Activated T-helper 1 cell treated with anti-CD3 and anti-CD28 coated beads, Interleukin-12 subunit alpha, Interleukin-12 subunit beta, Interleukin-2, Interleukin-4 antibody, amounts not matched to agents 30 ng/mL and 10 ng/mL and 1 ng/mL, durations not matched to agents 14 hours and 24 hours and 36 hours (primary cell): Measurements from ENCODE around the gene KIF1B. TPM values are rescaled to one million over a fixed set of nuclear protein-coding genes. Genes with fewer than 3 reads are reported as not detected.
A peak's percentile ranks its signal among the peaks of the same experiment; 100 is the strongest.

Source experiments
- DNase-seq: peaks from one replicate; pipeline ENCODE4 v3.0.0; 2021; ENCODE audit warnings: low spot score
- H3K27ac Mint-ChIP-seq: one replicate; pipeline ENCODE4 v1.8.0; 2021; ENCODE audit warnings: mild to moderate bottlenecking, mixed read lengths
- H3K27me3 Mint-ChIP-seq: one replicate; pipeline ENCODE4 v1.8.0; 2022; ENCODE audit warnings: mild to moderate bottlenecking, moderate library complexity, mixed read lengths; ENCODE audit not compliant: insufficient read depth
- H3K36me3 Mint-ChIP-seq: one replicate; pipeline ENCODE4 v1.8.0; 2021; ENCODE audit warnings: low read depth, mixed read lengths
- H3K4me1 Mint-ChIP-seq: one replicate; pipeline ENCODE4 v1.8.0; 2021; ENCODE audit warnings: low read depth, mixed read lengths
- H3K4me3 Mint-ChIP-seq: one replicate; pipeline ENCODE4 v1.8.0; 2021; ENCODE audit warnings: mild to moderate bottlenecking, moderate library complexity, mixed read lengths
- H3K9me3 Mint-ChIP-seq: one replicate; pipeline ENCODE4 v1.8.0; 2021; ENCODE audit warnings: mixed read lengths
- intact Hi-C: fragments of 100-400 bp; cut with micrococcal nuclease; formaldehyde crosslinking; loops from one replicate; pipeline ENCODE4 v1.15.1; 2024
- total RNA-seq: library from RNA; stranded (reverse); gene quantifications from 2 replicates; pipeline ENCODE4 v1.2.3, GENCODE V29; 2022

The KIF1B gene
- total RNA-seq, result 15.8 and 19.0 TPM in 2 replicates

GRCh38 chr1:10209905-10210810 is at the start of gene KIF1B:
KIF1B (plus strand) TSS chr1:10210570; CDS start chr1:10232329, 21,759 bp downstream.
- peaks cover 12% of the 10 kb centered on the region for H3K27me3 Mint-ChIP-seq
- DNase-seq, result peak; percentile 97
- intact Hi-C loops, result loop anchor here (1.0 to 5.0 kb wide), 11 partner anchors 27 to 583 kb away; partner anchors contain the start of genes CTNNBIP1, PEX14 and UBE4B

DNA sequence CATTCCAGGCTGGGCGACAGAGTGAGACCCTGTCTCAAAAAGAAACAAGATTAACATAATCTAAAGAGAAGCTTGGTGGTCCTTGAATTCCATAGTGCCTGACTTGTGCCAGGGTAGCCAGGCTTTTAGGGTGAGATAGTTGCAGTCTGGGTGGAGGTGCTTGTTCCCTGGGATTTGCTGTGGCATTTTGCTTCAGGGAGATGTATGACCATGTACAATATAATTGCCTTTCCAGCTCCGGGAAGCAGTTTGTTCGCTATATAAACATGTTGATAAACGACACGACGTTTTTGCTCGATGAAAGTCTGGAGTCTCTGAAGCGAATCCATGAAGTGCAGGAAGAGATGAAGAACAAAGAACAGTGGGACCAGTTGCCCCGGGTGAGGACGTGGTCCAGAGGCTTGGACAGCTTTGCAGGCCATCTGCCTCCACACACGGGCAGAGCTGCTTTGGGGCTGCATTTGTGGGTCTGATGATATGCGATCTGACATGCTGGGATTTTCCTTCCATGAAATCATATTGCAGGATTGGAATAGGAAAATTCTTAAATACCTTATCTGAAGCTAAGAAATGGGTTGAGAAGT is 49.4 kb upstream of the KIF1B start:
- Mint-ChIP-seq H3K4me1 (no peaks in the 10 kb centered on the region), H3K27me3 (no peaks in the 10 kb centered on the region), H3K27ac (no peak overlapping the region), H3K9me3 (no peaks in the 10 kb centered on the region), H3K36me3 (peaks cover 20% of the 10 kb centered on the region), H3K4me3 (no peak overlapping the region)
- intact Hi-C loops, result no loop called here
- no peak for DNase-seq

More at GRCh38 chr1:10209905-10210810, at the start of gene KIF1B:
- H3K4me3 Mint-ChIP-seq, result peak within 1 kb of the TSS; percentile 92
- no peaks in the 10 kb centered on the region for H3K9me3 Mint-ChIP-seq
- H3K27ac Mint-ChIP-seq, result peak within 1 kb of the TSS; percentile 83
- no peaks in the 10 kb centered on the region for H3K36me3 Mint-ChIP-seq
- peaks cover 35% of the 10 kb centered on the region for H3K4me1 Mint-ChIP-seq

DNA sequence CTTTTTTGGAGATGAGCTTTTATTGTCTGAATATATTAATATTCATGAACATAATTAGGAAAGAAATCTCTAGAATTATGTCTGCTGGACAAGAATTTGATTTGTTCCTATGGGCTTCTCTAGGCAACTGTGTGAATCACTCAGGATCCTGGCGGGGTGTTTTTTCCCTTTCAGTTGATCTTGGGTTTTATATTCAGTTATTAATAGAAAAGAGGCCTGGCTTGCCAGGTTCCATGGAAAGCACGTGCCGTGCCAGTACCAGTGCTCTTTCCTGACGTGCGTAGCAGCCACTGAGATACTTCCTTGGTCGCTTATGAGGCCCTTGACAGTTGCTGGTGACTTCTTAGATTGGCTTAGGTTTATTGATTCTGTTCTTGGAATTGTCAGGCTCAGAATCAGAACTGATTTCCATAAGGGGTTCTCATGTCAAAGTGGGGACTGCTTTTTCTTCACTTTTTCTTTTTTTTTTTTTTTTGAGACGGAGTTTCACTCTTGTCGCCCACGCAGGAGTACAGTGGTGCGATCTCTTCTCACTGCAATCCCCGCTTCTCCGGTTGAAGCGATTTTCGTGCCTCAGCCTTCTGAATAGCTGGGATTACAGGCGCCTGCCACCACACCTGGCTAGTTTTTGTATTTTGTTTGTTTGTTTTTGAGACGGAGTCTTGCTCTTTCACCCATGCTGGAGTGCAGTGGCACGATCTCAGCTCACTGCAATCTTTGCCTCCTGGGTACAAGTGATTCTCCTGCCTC is 48.7 kb upstream of the KIF1B start:
- no peak for DNase-seq
- no peaks in the 10 kb centered on the region for H3K4me1 Mint-ChIP-seq
- no peaks in the 10 kb centered on the region for H3K27me3 Mint-ChIP-seq
- H3K9me3 Mint-ChIP-seq, result no peaks in the 10 kb centered on the region
- no peak overlapping the region for H3K27ac Mint-ChIP-seq
- H3K36me3 Mint-ChIP-seq, result peaks cover 24% of the 10 kb centered on the region
- H3K4me3 Mint-ChIP-seq, result no peak overlapping the region
- intact Hi-C loops, result no loop called here

- H3K27ac Mint-ChIP-seq, result peak overlapping the region; percentile 67
- H3K4me3 Mint-ChIP-seq, result peak overlapping the region; percentile 17
- no peak for DNase-seq
- no peaks in the 10 kb centered on the region for H3K27me3 Mint-ChIP-seq
- intact Hi-C loops, result no loop called here
- H3K36me3 Mint-ChIP-seq, result peaks cover 52% of the 10 kb centered on the region
- H3K9me3 Mint-ChIP-seq, result no peaks in the 10 kb centered on the region
- H3K4me1 Mint-ChIP-seq, result peaks cover 44% of the 10 kb centered on the region
These were observed 41.4 kb upstream of the KIF1B start for GRCh38 chr1:10168912-10169514.

GRCh38 chr1:10170239-10170574 is 40.2 kb upstream of the KIF1B start:
- DNase-seq, result peak; percentile 22
- Mint-ChIP-seq H3K36me3 (peaks cover 50% of the 10 kb centered on the region), H3K9me3 (no peaks in the 10 kb centered on the region), H3K27me3 (no peaks in the 10 kb centered on the region), H3K4me3 (peak overlapping the region; percentile 71), H3K27ac (peak overlapping the region; percentile 86), H3K4me1 (peaks cover 50% of the 10 kb centered on the region)
- intact Hi-C loops, result loop anchor here (1.0 to 2.0 kb wide), 4 partner anchors 17 to 113 kb away; partner anchors contain the start of gene KIF1B

GRCh38 chr1:10171105-10171767 is 39.1 kb upstream of the KIF1B start:
- peaks cover 45% of the 10 kb centered on the region for H3K36me3 Mint-ChIP-seq
- H3K4me1 Mint-ChIP-seq, result peaks cover 50% of the 10 kb centered on the region
- no peaks in the 10 kb centered on the region for H3K27me3 Mint-ChIP-seq
- H3K4me3 Mint-ChIP-seq, result no peak overlapping the region
- intact Hi-C loops, result loop anchor here (2.0 kb wide), 1 partner anchor 16 kb away; no protein-coding TSS in a partner anchor
- no peak for DNase-seq
- no peak overlapping the region for H3K27ac Mint-ChIP-seq
- H3K9me3 Mint-ChIP-seq, result no peaks in the 10 kb centered on the region

DNA sequence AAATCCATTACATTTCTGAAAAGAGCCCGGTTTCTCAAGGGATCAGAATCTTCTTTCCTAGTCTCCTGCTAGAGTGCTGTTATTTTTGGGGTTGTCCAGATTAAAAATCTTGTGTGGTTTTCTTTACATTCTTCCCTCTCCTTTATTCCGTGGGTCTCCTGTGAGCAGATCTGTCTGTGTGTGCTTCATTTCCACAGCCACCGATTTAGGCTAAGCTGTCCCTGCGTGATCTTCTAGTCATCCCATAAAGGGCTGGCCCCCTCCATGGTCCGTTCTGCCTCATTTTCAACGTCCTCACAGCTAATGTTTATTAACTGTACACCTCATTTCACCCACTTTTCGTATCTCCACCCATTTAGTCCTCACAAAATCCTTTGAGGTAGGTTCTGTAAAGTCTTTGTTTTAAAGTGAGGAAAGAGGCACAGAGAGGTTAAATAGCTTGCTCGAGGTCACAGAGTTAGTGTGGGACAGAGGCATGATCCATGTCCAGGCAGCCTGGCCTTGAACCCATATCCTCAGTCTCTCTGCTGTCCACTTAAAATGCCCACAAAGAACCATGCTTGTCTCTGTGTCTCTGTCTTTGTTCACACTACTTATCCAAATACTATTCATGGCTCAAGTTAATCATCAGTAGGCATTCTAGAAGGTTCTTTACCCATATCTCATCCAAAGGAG is 38.2 kb upstream of the KIF1B start:
- Mint-ChIP-seq H3K9me3 (no peaks in the 10 kb centered on the region), H3K27ac (no peak overlapping the region), H3K4me1 (peaks cover 50% of the 10 kb centered on the region), H3K36me3 (peaks cover 46% of the 10 kb centered on the region), H3K27me3 (no peaks in the 10 kb centered on the region), H3K4me3 (no peak overlapping the region)
- no peak for DNase-seq
- intact Hi-C loops, result loop anchor here (2.0 kb wide), 1 partner anchor 15 kb away; no protein-coding TSS in a partner anchor

GRCh38 chr1:10173582-10173981 is 36.8 kb upstream of the KIF1B start:
- Mint-ChIP-seq H3K36me3 (peaks cover 40% of the 10 kb centered on the region), H3K27ac (no peak overlapping the region), H3K27me3 (no peaks in the 10 kb centered on the region), H3K4me3 (no peak overlapping the region), H3K4me1 (peaks cover 42% of the 10 kb centered on the region), H3K9me3 (no peaks in the 10 kb centered on the region)
- intact Hi-C loops, result no loop called here
- DNase-seq, result no peak

GRCh38 chr1:10177876-10178275 is 32.5 kb upstream of the KIF1B start:
- Mint-ChIP-seq H3K27ac (no peak overlapping the region), H3K4me1 (peaks cover 6% of the 10 kb centered on the region), H3K9me3 (no peaks in the 10 kb centered on the region), H3K4me3 (no peak overlapping the region), H3K36me3 (peaks cover 21% of the 10 kb centered on the region), H3K27me3 (no peaks in the 10 kb centered on the region)
- no peak for DNase-seq
- intact Hi-C loops, result no loop called here

DNA sequence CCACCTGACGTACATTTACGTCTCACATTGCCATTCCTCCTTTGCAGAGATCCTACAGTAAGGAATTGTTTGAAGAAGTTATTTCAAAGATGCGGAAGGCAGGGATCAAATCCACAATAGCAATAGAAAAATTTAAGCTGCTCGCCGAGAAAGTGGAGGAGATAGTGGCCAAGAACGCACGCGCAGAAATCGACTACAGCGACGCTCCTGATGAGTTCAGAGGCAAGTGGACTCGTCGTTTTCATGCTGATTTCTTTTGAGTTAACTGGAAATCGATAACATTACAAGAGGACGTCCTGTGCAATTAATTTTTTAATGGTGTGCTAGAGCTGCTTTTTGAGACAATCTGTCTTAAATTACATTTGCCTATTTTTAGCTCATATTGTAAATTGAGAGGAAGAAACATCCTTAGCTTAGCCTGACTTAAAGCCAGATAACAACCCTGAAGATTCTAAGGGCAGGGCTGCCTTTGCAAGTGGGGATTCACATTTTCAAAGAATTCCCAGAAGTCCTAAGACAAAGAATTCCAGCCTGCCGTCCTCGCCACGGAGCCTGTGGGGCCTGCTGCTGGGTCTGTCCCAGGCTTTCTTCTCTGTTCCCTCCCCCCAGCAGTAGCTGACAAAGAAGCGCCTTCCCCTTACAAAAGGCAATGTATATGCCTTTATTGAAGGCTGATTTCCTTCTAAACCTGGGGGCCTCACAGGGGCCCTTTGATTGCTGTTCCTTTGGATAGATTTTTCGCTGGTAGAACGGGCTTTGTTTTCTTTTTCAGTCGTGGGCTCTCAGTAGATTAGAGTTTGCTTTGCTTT is 31.6 kb upstream of the KIF1B start:
- no peak overlapping the region for H3K4me3 Mint-ChIP-seq
- no peak overlapping the region for H3K27ac Mint-ChIP-seq
- no peaks in the 10 kb centered on the region for H3K27me3 Mint-ChIP-seq
- no peaks in the 10 kb centered on the region for H3K9me3 Mint-ChIP-seq
- peaks cover 19% of the 10 kb centered on the region for H3K36me3 Mint-ChIP-seq
- DNase-seq, result no peak
- intact Hi-C loops, result no loop called here
- H3K4me1 Mint-ChIP-seq, result peaks cover 6% of the 10 kb centered on the region

DNA sequence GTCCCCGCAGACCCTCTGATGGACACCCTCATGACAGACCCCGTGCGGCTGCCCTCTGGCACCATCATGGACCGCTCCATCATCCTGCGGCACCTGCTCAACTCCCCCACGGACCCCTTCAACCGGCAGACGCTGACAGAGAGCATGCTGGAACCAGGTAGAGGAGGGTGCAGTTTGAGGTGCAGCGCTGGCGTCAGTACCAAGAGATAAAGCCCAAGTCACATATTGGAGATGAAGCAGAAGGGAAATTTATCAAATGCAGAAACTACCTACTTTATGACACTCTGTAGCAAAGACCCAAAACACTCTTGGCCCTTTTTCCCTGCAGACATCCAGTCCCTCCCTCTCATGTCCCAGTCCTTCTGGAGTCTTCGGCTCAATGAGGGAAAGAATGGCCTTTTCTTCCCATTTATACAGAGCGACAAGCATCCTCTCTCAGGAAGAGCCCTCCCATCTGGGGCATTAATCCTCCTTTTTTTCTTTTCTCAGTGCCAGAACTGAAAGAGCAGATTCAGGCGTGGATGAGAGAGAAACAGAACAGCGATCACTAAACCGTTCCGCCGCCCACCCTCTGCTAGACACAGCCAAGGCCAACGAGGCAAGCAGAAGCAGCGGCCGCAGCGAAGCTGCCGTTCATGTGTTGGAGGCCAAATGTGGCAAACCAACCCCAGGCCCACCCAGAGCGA is 30.8 kb upstream of the KIF1B start:
- intact Hi-C loops, result no loop called here
- H3K27me3 Mint-ChIP-seq, result no peaks in the 10 kb centered on the region
- H3K36me3 Mint-ChIP-seq, result peaks cover 16% of the 10 kb centered on the region
- DNase-seq, result no peak
- H3K4me1 Mint-ChIP-seq, result peaks cover 4% of the 10 kb centered on the region
- no peak overlapping the region for H3K4me3 Mint-ChIP-seq
- H3K9me3 Mint-ChIP-seq, result no peaks in the 10 kb centered on the region
- H3K27ac Mint-ChIP-seq, result no peak overlapping the region
